IMR-90 (cell line): ENCODE results near the gene ITIH4. TPM values are rescaled to one million over a fixed set of nuclear protein-coding genes. Genes with fewer than 3 reads are reported as not detected.

ENCODE experiments used
- ATAC-seq: fragments of 200-7000 bp; cut with Tn5 transposase; 2 replicates; pipeline ENCODE4 v1.9.1; 2020; ENCODE audit warnings: low read depth, mild to moderate bottlenecking, moderate library complexity
- BruUV-seq: library from RNA; stranded (reverse); fragments of 400-500 nt; replicated peaks from 2 replicates; lab custom pipeline; 2021; lab: Mats Ljungman, UMichigan
- CTCF ChIA-PET: fragments of 300-600 bp; formaldehyde crosslinking; extraction: SDS; loops from one replicate; lab custom pipeline; 2021; ENCODE audit warnings: antibody characterized with exemption; lab: Yijun Ruan, JAX
- POLR2A ChIA-PET: fragments of 300-600 bp; sonication (Branson Sonifier 250); formaldehyde crosslinking; loops from one replicate; lab custom pipeline; 2022; ENCODE audit warnings: antibody characterized with exemption; ENCODE audit not compliant: unreplicated experiment; lab: Charles Lee
- DNase-seq: peaks from one replicate; pipeline ENCODE4 v3.0.0; 2013
- H2AFZ ChIP-seq: replicated peaks from 2 replicates; pipeline ENCODE3; 2013; ENCODE audit warnings: low read length, mild to moderate bottlenecking; ENCODE audit not compliant: poor library complexity
- H2AK5ac ChIP-seq: 2 replicates; pipeline ENCODE4 v1.6.1; 2013; ENCODE audit warnings: low read depth, low read length, inconsistent platforms
- H2AK9ac ChIP-seq: replicated peaks from 2 replicates; pipeline ENCODE3; 2013; ENCODE audit warnings: mild to moderate bottlenecking, low read depth, low read length, moderate library complexity; ENCODE audit not compliant: poor library complexity
- H2BK120ac ChIP-seq: 2 replicates; pipeline ENCODE4 v1.6.1; 2013; ENCODE audit warnings: low read depth, low read length, inconsistent platforms
- H2BK15ac ChIP-seq: 3 replicates; pipeline ENCODE4 v1.6.1; 2013; ENCODE audit warnings: low read depth, low read length, inconsistent platforms
- H2BK20ac ChIP-seq: 2 replicates; pipeline ENCODE4 v1.6.1; 2013; ENCODE audit warnings: low read depth, mild to moderate bottlenecking, inconsistent platforms, low read length, moderate library complexity
- H2BK5ac ChIP-seq: 2 replicates; pipeline ENCODE4 v1.6.1; 2013; ENCODE audit warnings: mild to moderate bottlenecking, low read depth, low read length, inconsistent platforms; ENCODE audit not compliant: poor library complexity, severe bottlenecking
- H3K14ac ChIP-seq: replicated peaks from 2 replicates; pipeline ENCODE4 v1.6.1; 2013; ENCODE audit warnings: low read depth, low read length, inconsistent platforms
- H3K18ac ChIP-seq: 2 replicates; pipeline ENCODE4 v1.6.1; 2013; ENCODE audit warnings: low read depth, low read length, control low read depth
- H3K23ac ChIP-seq: 2 replicates; pipeline ENCODE4 v1.6.1; 2013; ENCODE audit warnings: low read depth, low read length, inconsistent platforms
- H3K27ac ChIP-seq: 2 replicates; pipeline ENCODE4 v1.5.1; 2013; ENCODE audit warnings: mild to moderate bottlenecking, control low read depth, low read length; ENCODE audit not compliant: insufficient read depth
- H3K27me3 ChIP-seq: 2 replicates; pipeline ENCODE4 v1.6.1; 2013; ENCODE audit warnings: low read length; ENCODE audit not compliant: control insufficient read depth, insufficient read depth
- H3K36me3 ChIP-seq: 2 replicates; pipeline ENCODE4 v1.6.1; 2013; ENCODE audit warnings: low read length, mixed read lengths; ENCODE audit not compliant: control insufficient read depth, insufficient read depth
- H3K4ac ChIP-seq: 2 replicates; pipeline ENCODE4 v1.6.1; 2013; ENCODE audit warnings: low read depth, low read length, inconsistent platforms
- H3K4me1 ChIP-seq: 2 replicates; pipeline ENCODE4 v1.6.1; 2013; ENCODE audit warnings: low read length, mixed read lengths; ENCODE audit not compliant: control insufficient read depth, insufficient read depth
- H3K4me2 ChIP-seq: 2 replicates; pipeline ENCODE4 v1.6.1; 2013; ENCODE audit warnings: low read depth, mild to moderate bottlenecking, control low read depth, low read length, moderate library complexity
- H3K4me3 ChIP-seq: 2 replicates; pipeline ENCODE4 v1.5.1; 2013; ENCODE audit warnings: low read depth, mild to moderate bottlenecking, control low read depth, low read length, moderate library complexity; ENCODE audit not compliant: insufficient read depth
- H3K56ac ChIP-seq: 2 replicates; pipeline ENCODE4 v1.6.1; 2013; ENCODE audit warnings: low read length, inconsistent platforms; ENCODE audit not compliant: insufficient read depth; ENCODE audit errors: extremely low read depth
- H3K79me1 ChIP-seq, 2 experiments: 2 replicates each; pipeline ENCODE4 v1.6.1; 2013; ENCODE audit warnings: low read length in 2 of 2, inconsistent platforms in 1 of 2, low read depth in 1 of 2
- H3K9ac ChIP-seq: 2 replicates; pipeline ENCODE4 v1.6.1; 2013; ENCODE audit warnings: low read depth, low read length, control low read depth
- H3K9me1 ChIP-seq: 2 replicates; pipeline ENCODE4 v1.6.1; 2013; ENCODE audit warnings: low read length, inconsistent platforms; ENCODE audit not compliant: insufficient read depth
- H3K9me3 ChIP-seq: 2 replicates; pipeline ENCODE4 v1.6.1; 2013; ENCODE audit warnings: low read length; ENCODE audit not compliant: control insufficient read depth, insufficient read depth
- H4K20me1 ChIP-seq: 2 replicates; pipeline ENCODE4 v1.6.1; 2013; ENCODE audit warnings: low read length, inconsistent platforms; ENCODE audit not compliant: insufficient read depth
- H4K5ac ChIP-seq: 2 replicates; pipeline ENCODE4 v1.6.1; 2013; ENCODE audit warnings: mild to moderate bottlenecking, low read depth, low read length, control low read depth
- H4K8ac ChIP-seq, 2 experiments: 2 replicates each; pipeline ENCODE4 v1.6.1; 2013; ENCODE audit warnings: low read depth in 2 of 2, low read length in 2 of 2, control low read depth in 1 of 2, inconsistent platforms in 1 of 2
- H4K91ac ChIP-seq: 2 replicates; pipeline ENCODE4 v1.6.1; 2013; ENCODE audit warnings: low read depth, low read length, inconsistent platforms; ENCODE audit not compliant: insufficient read depth
- BHLHE40 ChIP-seq: fragments of 150-350 bp; IDR thresholded peaks from 2 replicates; pipeline ENCODE4 v1.6.1; 2016; ENCODE audit warnings: mild to moderate bottlenecking, low read depth, low read length
- CEBPB ChIP-seq: IDR thresholded peaks from 2 replicates; pipeline ENCODE4 v1.6.1; 2012; ENCODE audit warnings: low read depth, low read length, improper control_type of control experiment
- CHD1 ChIP-seq: IDR thresholded peaks from 2 replicates; pipeline ENCODE4 v1.6.1; 2012; ENCODE audit warnings: low read depth, low read length, improper control_type of control experiment
- FOS ChIP-seq: fragments of 150-350 bp; IDR thresholded peaks from 2 replicates; pipeline ENCODE4 v1.6.1; 2016; ENCODE audit warnings: low read depth, low read length
- MAFK ChIP-seq: IDR thresholded peaks from 2 replicates; pipeline ENCODE4 v1.6.1; 2012; ENCODE audit warnings: low read depth, low read length, improper control_type of control experiment
- MAZ ChIP-seq: IDR thresholded peaks from 2 replicates; pipeline ENCODE4 v1.6.1; 2012; ENCODE audit warnings: low read depth, mild to moderate bottlenecking, low read length, improper control_type of control experiment, moderate library complexity, borderline replicate concordance
- MXI1 ChIP-seq: IDR thresholded peaks from 2 replicates; pipeline ENCODE4 v1.6.1; 2012; ENCODE audit warnings: low read depth, mild to moderate bottlenecking, low read length, moderate library complexity, borderline replicate concordance
- NFE2L2 ChIP-seq: fragments of 150-350 bp; IDR thresholded peaks from 2 replicates; pipeline ENCODE4 v1.6.1; 2016; ENCODE audit warnings: low read depth, mild to moderate bottlenecking, low read length
- POLR2A ChIP-seq: IDR thresholded peaks from 2 replicates; pipeline ENCODE4 v1.6.1; 2012; ENCODE audit warnings: mild to moderate bottlenecking, low read depth, low read length
- RAD21 ChIP-seq: IDR thresholded peaks from 2 replicates; pipeline ENCODE4 v1.6.1; 2012; ENCODE audit warnings: low read length, improper control_type of control experiment
- RCOR1 ChIP-seq: IDR thresholded peaks from 2 replicates; pipeline ENCODE4 v1.6.1; 2012; ENCODE audit warnings: mild to moderate bottlenecking, low read length, improper control_type of control experiment; ENCODE audit not compliant: insufficient replicate concordance
- RFX5 ChIP-seq: IDR thresholded peaks from 2 replicates; pipeline ENCODE4 v1.8.0; 2012; ENCODE audit warnings: low read depth, mild to moderate bottlenecking, low read length, moderate library complexity
- SMC3 ChIP-seq: fragments of 150-350 bp; IDR thresholded peaks from 2 replicates; pipeline ENCODE4 v1.6.1; 2016; ENCODE audit warnings: low read depth, mild to moderate bottlenecking, antibody characterized with exemption, low read length, moderate library complexity
- USF2 ChIP-seq: fragments of 150-350 bp; IDR thresholded peaks from 2 replicates; pipeline ENCODE4 v1.6.1; 2017; ENCODE audit warnings: mild to moderate bottlenecking, antibody characterized with exemption, low read length, low read depth
- WGBS, 2 experiments: methylation state at CpG; one replicate each; pipeline versions ENCODE4 v1.1.5 to v1.1.7; 2013; ENCODE audit warnings: missing lambda C conversion rate in 2 of 2; ENCODE audit not compliant: insufficient read length in 1 of 2; ENCODE audit errors: extremely low coverage in 2 of 2; 5-methylcytosine and 5-hydroxymethylcytosine counted together
- dilution Hi-C: fragments of 300-500 bp; cut with HindIII; formaldehyde crosslinking; loops from one replicate; pipeline ENCODE4 v1.14.3; 2018; ENCODE audit warnings: low sequenced_read_pairs; ENCODE audit not compliant: unreplicated experiment
- in situ Hi-C: fragments of 300-500 bp; cut with MboI; formaldehyde crosslinking; loops from 3 replicates; pipeline ENCODE4 v1.14.3; 2019; ENCODE audit warnings: low sequenced_read_pairs, inconsistent platforms, mixed read lengths
- intact Hi-C: fragments of 100-400 bp; cut with micrococcal nuclease; formaldehyde crosslinking; loops from 2 replicates; pipeline ENCODE4 v1.10.0; 2022
- polyA plus RNA-seq, 3 experiments: library from polyadenylated mRNA; depleted of rRNA; stranded (reverse); fragments of >200 nt; gene quantifications; 2 replicates each; pipeline ENCODE4 v1.2.3, GENCODE V29; 2012; ENCODE audit warnings: low replicate concordance in 1 of 3
- total RNA-seq: library from RNA; depleted of rRNA; stranded (reverse); fragments of >200 nt; gene quantifications from 2 replicates; pipeline ENCODE4 v1.2.3, GENCODE V29; 2012
- TF ChIP-seq, protein P1 (sequence below): conservative IDR thresholded peaks from 2 replicates; pipeline ENCODE4 v1.5.1; 2012; ENCODE audit warnings: mild to moderate bottlenecking, low read depth, low read length, improper control_type of control experiment
- TF ChIP-seq, protein P2 (sequence below): fragments of 150-350 bp; IDR thresholded peaks from 2 replicates; pipeline ENCODE4 v1.6.1; 2016; ENCODE audit warnings: low read depth, mild to moderate bottlenecking, low read length, moderate library complexity, borderline replicate concordance

ITIH4 gene
- total and polyA plus RNA-seq, 2 of the 4 experiments (the other 2 are of a cell fraction): 0.26 to 0.36 TPM

DNA sequence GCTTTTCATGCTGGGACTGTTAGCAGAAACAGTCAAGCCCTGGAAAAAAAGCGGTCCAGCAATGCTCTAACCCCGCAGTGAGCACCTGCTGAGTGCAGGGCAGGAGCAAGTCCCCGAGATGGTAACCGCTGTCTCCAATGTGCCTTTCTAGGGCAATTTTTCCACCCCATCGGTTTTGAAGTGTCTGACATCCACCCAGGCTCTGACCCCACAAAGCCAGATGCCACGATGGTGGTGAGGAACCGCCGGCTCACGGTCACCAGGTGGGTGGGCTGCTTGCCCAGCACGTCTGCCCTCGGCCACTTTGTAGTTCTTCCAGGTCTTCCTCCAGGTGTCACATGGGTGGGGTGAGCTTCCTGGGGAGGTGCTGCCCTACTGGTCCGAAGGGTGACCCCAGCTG, 39.1 kb downstream of the ITIH4 start:
- TF ChIP-seq RCOR1 (no peak), USF2 (no peak), FOS (no peak), POLR2A (no peak), SMC3 (no peak), RAD21 (no peak), NFE2L2 (no peak), CEBPB (no peak), CHD1 (no peak), RFX5 (no peak), MAZ (no peak), MXI1 (no peak), BHLHE40 (no peak), MAFK (no peak)
- TF ChIP-seq, protein P1, sequence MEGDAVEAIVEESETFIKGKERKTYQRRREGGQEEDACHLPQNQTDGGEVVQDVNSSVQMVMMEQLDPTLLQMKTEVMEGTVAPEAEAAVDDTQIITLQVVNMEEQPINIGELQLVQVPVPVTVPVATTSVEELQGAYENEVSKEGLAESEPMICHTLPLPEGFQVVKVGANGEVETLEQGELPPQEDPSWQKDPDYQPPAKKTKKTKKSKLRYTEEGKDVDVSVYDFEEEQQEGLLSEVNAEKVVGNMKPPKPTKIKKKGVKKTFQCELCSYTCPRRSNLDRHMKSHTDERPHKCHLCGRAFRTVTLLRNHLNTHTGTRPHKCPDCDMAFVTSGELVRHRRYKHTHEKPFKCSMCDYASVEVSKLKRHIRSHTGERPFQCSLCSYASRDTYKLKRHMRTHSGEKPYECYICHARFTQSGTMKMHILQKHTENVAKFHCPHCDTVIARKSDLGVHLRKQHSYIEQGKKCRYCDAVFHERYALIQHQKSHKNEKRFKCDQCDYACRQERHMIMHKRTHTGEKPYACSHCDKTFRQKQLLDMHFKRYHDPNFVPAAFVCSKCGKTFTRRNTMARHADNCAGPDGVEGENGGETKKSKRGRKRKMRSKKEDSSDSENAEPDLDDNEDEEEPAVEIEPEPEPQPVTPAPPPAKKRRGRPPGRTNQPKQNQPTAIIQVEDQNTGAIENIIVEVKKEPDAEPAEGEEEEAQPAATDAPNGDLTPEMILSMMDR: no peak
- TF ChIP-seq, protein P2, sequence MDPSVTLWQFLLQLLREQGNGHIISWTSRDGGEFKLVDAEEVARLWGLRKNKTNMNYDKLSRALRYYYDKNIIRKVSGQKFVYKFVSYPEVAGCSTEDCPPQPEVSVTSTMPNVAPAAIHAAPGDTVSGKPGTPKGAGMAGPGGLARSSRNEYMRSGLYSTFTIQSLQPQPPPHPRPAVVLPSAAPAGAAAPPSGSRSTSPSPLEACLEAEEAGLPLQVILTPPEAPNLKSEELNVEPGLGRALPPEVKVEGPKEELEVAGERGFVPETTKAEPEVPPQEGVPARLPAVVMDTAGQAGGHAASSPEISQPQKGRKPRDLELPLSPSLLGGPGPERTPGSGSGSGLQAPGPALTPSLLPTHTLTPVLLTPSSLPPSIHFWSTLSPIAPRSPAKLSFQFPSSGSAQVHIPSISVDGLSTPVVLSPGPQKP: no peak
- ChIA-PET POLR2A (no interaction called here), CTCF (interaction anchor here (1.5 kb wide), 1 partner anchor 11 kb away, joined by 5 read pairs; no protein-coding TSS in a partner anchor)
- Histone ChIP-seq H3K14ac (no peak overlapping the region), H2AK9ac (no peak overlapping the region), H2BK15ac (no peak overlapping the region), H4K8ac (no peak overlapping the region), H3K36me3 (no peaks in the 10 kb centered on the region), H2BK5ac (no peak overlapping the region), H3K9ac (no peak overlapping the region), H3K56ac (no peak overlapping the region), H4K20me1 (no peaks in the 10 kb centered on the region), H3K27ac (no peak overlapping the region), H4K5ac (no peak overlapping the region), H3K79me1 (no peaks in the 10 kb centered on the region), H2AK5ac (no peak overlapping the region), H4K91ac (no peak overlapping the region), H3K27me3 (peaks cover 35% of the 10 kb centered on the region; the same call in 1 of the 2 replicates), H2BK20ac (no peak overlapping the region), H3K9me1 (no peaks in the 10 kb centered on the region), H3K4ac (no peak overlapping the region), H3K4me1 (no peaks in the 10 kb centered on the region), H2BK120ac (no peak overlapping the region), H2AFZ (no peak overlapping the region), H3K23ac (no peak overlapping the region), H3K4me2 (no peak overlapping the region), H3K4me3 (no peak overlapping the region), H3K9me3 (no peaks in the 10 kb centered on the region), H3K18ac (no peak overlapping the region)
- ATAC-seq (no peak), DNase-seq (no peak)
- in situ Hi-C loops: no loop called here
- no TSS peak for BruUV-seq
- dilution Hi-C loops: no loop called here
- intact Hi-C loops: no loop called here
- 69% methylated on average over 4 of the region's 12 CpGs; no CpG with 5 or more reads in 1 of the 2 experiments for WGBS, 2 experiments
